Midbrain (tissue), 1 donor: ENCODE results near the gene ZCCHC24.
A peak's percentile ranks its signal among the peaks of the same experiment; 100 is the strongest.

Experiments
- DNase-seq: peaks from one replicate; lab custom pipeline; 2025; lab: John Stamatoyannopoulos, UW

Gene ZCCHC24

GRCh38 chr10:79383974-79384606, 61.3 kb downstream of the ZCCHC24 start:
- no peak for DNase-seq

- DNase-seq = no peak
Observed at GRCh38 chr10:79382491-79382941, 62.9 kb downstream of the ZCCHC24 start.

- DNase-seq = peak; percentile 22
Observed at GRCh38 chr10:79381804-79382221, 63.6 kb downstream of the ZCCHC24 start.

GRCh38 chr10:79380946-79381721, 64.3 kb downstream of the ZCCHC24 start:
- DNase-seq = no peak

- DNase-seq = no peak
Observed at GRCh38 chr10:79380125-79380945, 65.1 kb downstream of the ZCCHC24 start.

GRCh38 chr10:79379512-79380124, 65.8 kb downstream of the ZCCHC24 start:
- peak; percentile 30 for DNase-seq

GRCh38 chr10:79378647-79379511, 66.5 kb downstream of the ZCCHC24 start:
- no peak for DNase-seq

GRCh38 chr10:79378383-79378646, 67.1 kb downstream of the ZCCHC24 start:
- no peak for DNase-seq

- no peak for DNase-seq
Observed at GRCh38 chr10:79377557-79378382, 67.7 kb downstream of the ZCCHC24 start.

- no peak for DNase-seq
Observed at GRCh38 chr10:79376751-79377556, 68.5 kb downstream of the ZCCHC24 start.

- no peak for DNase-seq
Observed at GRCh38 chr10:79376078-79376628, 69.3 kb downstream of the ZCCHC24 start.

GRCh38 chr10:79375321-79376077, 69.9 kb downstream of the ZCCHC24 start:
- no peak for DNase-seq

GRCh38 chr10:79374312-79375191, 70.9 kb downstream of the ZCCHC24 start:
- DNase-seq = peak; percentile 85

GRCh38 chr10:79372871-79373270, 72.6 kb downstream of the ZCCHC24 start:
- no peak for DNase-seq

- DNase-seq = no peak
Observed at GRCh38 chr10:79367426-79368189, 77.8 kb downstream of the ZCCHC24 start.

GRCh38 chr10:79361726-79362397, 83.6 kb downstream of the ZCCHC24 start:
- no peak for DNase-seq
